HG03280 (cell line): Measurements from ENCODE around the gene RBBP8NL.
"Not testable (repeated sequence)": the region's sequence is repeated elsewhere in the genome, so short reads cannot be mapped to it uniquely, and the experiment has no call there.

Source experiments
- ATAC-seq: cut with Tn5 transposase; IDR thresholded peaks from one replicate; pipeline ENCODE4 v1.9.1; 2021; ENCODE audit warnings: mild to moderate bottlenecking, moderate library complexity; ENCODE audit not compliant: unreplicated experiment

The RBBP8NL gene

DNA sequence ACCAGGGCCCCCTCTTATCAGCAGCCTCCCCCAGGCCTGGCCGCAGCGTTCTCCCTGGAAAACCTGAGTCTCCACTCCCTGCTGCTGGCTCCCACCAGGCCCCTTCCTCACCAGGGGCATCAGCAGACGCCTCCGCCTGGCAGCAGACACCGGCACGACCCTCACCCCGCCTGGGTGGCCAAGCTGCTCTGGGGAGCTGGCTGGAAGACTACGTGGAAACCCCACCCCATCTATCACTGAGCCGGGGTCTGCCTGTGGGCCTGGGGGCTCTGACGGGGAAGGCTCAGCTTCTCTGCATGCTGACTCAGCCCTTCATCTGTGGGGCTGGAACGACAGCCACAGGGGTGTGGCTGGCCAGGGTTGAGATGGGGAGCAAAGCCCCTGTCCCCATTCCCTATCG is 19.1 kb upstream of the RBBP8NL start:
- ATAC-seq = no peak

DNA sequence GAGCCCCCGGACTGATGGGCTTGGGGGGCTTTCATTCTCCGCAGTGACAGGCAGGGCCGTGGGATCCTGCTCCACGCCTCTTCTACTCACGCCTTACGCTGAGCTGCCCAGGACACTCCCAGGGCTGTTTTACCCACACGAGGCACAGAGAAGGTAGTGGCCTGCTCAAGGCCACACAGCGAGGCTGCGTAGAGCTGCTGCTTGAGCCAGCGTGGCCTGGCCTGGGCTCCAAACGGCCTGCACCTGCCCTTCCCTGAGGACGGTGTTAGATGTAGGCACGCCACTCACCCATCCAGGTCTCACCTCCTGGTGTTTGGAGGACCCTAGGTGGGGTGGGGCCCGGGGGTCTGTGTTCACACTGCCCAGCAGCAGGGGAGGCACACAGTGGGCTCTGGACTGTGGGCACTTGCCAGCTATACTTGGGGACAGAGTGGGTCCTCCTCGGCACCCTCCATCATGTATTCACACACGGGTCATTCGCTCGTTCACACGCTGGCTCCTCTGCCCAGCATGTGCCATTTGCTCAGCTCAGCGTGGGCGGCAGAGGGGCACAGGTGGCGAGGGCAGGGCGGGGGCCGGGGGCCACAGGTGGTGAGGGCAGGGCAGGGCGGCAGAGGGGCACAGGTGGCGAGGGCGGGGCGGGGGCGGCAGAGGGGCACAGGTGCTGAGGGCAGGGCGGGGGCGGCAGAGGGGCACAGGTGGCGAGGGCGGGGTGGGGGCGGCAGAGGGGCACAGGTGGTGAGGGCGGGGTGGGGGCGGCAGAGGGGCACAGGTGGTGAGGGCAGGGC is 18.4 kb upstream of the RBBP8NL start:
- ATAC-seq = no peak

DNA sequence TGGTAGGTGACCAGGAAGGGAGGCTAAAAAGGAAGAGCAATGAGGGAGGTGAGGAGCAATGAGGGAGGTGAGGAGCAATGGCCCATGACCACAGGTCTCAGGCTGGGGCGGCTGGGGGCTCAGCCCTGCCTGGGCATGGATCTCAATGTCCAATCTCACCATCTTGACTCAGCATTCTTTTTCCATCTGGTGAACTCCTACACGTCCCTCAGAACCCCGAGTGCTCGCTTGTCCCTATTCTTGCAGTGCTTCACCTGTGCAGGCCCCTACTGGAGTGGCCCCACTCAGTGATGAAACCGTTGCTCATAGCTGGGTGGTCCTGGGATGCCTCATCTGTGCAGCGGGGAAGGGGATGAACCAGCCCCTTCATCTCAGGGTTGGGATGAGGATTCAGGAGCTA is 16.9 kb upstream of the RBBP8NL start:
- ATAC-seq = no peak

DNA sequence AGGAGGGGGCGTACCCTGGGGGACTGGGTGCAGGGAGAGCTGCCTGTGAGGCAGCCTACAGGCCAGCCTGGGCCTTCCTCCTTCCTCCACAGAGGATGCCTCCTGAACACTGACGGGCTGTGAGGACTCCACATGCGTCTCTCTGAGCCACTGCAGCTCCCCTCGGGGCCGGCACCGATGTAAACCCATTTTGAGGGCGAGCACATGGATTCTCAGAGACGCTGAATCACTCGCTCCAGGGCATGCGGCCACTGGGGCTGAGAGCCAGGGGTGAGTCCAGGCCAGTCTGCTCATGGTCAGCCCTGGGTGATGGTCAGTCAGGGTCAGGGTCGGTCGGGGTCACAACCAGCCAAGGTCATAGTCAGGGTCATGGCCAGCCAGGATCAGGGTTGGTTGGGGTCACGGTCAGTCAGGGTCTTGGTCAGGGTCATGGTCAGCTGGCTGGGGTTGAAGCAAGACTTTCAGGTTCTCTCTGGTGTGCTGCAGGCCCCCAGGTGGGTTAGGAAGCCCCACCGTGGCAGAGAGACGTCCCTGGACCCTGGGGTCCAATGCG is 14.7 kb upstream of the RBBP8NL start:
- no peak for ATAC-seq

DNA sequence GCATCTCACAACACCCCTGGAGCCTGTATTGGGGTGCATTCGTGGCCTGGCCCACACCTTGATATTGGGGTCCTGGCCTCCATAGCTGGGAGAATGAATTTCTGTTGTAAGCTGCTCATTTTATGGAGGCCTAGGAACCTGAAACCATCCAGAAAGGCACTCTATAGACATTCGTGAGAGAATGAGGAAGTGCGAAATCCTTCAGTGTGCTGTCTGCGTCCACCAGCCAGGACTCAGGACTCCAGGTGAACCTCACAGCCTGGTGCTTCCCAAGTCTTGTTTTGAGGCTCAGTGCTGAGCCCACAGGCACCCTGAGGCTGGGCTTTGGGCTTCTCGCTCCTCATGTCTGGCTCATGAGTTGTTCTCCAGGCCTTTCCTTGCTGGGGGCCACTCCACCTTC is 11.9 kb upstream of the RBBP8NL start:
- no peak for ATAC-seq

DNA sequence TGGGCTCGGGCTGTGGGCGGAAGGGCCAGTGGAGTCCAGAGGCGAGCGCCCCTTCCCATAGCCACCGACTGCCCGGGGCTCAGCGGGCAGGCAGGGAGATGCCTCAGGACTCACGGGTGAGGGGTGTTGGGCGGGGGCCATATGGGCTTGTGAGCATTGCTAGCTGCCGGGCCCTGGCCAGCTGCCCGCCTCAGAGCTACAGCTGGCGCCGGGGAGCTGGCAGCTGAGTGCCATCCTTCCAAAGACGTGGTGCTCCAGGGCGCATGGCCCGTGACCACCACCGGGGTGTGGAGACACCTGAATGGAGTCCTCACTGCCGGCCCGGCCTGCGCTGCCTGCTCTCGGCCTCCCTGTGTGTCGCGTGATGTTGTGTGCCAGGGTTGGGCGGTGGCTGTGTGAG is 10.6 kb upstream of the RBBP8NL start:
- no peak for ATAC-seq

DNA sequence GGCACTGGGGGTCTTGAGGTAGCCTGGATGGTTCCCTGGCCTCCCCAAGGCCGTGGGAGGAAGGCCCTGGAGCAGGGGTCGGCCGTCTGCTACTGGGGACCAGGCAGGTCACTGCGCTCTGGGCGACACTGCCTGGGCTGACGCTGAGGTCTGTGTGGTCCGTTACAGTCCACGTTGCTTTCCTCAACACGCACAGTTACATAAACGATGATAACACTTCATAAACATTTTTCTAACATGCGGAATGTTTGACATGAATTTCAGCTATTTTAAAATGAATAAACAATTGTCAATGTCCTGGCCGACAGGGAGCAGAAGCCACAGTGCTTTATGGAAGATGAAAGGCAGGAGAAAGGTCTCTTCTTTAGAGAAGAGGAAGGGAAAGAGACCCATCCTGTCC is 10.2 kb upstream of the RBBP8NL start:
- ATAC-seq = no peak

DNA sequence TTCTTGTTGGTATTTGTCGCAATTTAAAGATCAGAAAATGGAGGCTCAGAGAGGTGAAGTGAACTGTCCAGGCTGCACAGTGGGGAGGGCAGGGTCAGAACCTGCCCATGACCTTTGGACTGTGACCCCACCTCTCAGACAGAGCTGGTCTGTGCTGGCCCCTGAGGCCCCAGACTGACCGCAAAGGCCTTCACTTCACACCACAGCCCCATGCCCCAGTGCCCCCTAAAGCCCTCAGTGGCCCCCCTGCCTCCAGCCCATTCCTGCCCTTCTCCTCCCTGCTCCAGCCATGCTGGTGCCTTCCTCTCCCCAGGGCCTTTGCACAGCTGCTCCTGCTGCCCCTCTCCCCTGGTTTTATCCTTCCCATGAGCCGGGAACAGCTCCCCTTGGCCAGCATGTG is 9.4 kb upstream of the RBBP8NL start:
- ATAC-seq = no peak

DNA sequence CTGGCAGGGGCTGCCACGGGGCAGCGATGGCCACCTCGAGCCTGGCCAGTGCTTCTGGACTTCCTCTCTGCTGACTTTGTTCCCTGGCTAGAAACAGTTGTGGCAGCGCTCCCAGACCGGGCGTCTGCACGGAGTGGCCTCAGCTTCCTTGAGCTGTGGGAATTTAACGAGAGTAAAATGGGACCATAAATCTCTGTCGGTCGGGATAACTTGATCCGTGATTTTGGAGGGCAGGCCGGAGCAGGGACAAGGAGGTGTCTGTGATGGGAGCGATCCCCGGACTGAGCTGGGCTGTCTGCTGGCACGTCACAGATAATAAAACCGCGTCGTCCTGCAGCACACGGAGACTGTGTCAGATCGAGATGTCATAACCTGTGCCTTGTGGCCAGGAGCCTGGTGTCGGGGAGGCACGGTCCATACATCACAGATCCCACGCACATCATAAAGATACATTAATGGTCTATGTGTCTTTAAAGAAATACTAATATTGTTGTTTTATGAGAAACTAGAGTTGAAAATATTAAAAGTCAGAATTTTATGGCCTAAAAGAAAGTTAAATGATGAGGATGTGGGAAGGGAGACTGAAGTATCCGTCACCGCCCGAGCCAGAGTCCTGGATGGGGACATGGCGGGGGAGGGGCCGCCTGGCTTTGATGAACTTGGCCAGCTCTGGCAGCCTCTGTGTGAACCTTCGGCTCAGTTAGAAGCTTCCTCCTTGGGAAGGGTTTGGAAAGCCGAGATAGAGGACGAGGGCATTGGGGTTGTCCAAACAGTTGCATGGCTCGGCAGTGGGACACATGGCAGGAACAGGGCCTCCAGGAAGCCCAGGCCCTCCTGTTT is 6.5 kb upstream of the RBBP8NL start:
- ATAC-seq = no peak

DNA sequence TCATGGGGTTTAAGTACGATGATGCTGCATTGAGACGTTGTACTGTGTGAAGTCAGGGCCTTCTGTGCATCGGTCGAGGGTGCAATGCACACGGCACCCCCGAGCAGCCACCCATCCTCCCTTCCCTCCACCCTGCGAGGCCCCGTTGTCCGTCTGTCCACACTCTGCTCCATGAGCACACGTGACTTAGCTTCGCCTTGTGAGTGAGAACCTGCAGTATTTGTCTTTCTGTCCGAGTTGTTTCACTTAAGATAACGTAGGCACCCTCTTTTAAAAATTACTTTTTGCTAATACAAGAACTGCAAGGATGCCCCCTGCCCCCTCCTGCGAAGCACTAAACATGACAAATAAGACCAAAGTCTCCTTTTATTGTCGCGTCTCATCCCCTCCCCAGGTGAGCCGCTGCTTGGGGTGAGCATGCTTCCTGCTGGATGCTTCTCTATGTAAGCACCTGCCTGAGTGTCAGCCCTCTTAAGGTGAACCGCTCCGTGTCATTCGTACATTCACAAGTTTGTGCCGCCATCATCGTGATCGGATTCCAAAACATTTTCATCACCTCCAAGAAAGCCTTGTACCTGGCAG is 3.6 kb upstream of the RBBP8NL start:
- no peak for ATAC-seq

DNA sequence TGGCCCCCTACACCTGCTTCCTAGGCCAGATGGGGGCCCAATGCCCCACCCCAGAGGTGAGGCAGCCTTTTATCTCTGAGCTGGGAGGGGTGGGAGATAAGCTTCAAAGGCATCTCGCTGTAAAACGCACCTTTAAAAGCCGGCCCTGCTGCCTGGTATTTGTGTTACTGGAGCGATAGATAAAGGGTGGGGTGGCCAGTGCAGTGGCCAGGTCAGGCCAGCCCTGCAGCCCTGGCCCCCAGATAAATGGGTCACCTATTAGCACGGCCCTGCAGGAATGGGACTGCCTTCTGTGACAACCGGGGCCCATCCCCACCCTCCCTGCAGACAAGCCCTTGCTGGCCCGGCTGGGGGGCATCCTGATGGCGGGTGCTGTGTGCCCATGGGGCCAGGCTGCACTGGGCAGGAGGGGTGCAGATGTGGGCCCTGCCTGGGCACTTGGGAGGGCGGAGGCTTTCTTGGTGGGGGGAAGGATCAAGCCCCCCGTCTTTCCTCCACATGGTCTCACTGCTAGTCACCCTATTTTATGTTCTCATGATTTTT is 3.0 kb upstream of the RBBP8NL start:
- no peak for ATAC-seq

DNA sequence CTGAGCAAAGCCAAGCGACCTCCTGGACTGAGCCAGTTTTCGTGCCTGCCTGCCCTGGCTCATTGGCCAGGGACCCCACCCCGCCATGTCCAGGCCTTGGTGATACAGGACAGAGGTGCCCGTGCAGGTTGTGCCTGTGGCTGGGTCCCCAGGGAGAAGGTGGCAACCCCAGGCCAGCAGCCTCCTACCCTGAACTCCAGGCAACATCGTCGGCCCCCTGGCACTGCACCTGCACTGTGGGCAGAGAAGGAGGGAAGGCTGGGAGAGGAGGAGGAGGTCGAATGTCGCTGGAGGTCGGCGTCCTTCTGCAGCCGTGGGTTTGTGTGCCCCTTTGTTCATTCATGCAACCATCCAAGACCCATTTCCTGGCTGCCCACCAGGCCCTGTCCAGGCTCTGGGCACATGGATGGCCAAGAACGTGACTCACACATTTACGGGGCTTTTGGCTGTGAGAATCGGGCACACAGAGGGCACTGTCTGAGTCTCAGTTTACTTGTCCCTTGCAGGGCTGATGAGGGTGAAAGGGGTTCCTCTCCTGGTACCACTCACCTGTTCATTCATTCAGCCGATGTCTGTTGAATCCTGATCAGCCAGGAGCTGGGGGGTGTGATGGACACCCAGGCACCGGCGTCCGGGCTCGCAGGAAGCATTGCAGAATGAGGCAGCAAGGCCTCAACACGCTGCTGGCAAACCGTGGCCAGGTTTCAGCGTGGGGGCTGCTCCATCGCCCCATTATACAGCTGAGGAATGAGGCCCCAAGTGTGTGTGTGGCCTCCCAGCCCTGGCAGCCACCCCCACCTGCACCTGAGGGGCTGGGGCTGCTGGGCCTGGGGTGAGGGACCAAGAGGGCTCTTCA is 2.3 kb upstream of the RBBP8NL start:
- no peak for ATAC-seq

DNA sequence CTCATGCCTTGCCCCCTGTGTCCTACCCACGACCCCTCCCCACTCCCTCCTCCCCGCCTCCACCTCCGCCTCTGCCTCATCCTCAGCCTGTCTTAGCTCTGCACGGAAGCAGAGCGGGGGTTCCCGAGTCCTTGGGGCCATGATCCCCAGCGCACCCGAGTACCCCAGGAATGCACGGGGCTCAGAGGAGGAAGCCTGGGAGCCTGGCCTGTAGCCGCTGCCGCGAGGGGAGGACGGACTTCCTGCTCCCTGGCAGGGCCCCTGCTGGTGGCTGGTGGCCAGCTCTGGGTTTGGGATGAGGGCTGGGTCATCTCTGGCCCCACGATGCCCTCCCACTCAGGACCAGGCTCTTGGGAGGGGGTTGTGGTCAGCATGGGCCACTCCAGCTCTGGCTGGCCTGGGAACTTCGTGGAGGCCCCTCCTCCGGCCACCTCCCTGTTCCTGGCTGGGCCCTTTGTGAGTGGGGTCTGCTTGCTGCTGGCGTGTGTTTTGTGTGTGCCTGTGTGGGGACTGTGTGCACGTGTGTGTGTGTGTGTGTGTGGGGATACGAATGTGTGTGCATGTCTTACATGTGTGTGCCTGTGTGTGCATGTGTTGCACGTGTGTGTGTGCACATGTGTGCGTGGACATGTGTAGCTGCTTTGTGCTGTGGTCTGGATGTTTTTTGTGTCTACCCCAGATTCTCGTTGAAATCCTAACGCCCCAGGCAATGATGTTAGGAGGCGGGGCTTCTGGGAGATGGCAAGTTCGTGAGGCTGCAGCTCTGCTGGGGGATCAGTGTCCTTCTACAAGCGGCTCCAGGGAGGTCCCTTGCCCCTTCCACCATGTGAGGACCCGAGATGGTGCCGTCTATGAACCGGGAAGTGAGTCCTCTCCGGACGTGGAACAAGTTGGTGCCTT is 1.3 kb upstream of the RBBP8NL start:
- no peak for ATAC-seq

DNA sequence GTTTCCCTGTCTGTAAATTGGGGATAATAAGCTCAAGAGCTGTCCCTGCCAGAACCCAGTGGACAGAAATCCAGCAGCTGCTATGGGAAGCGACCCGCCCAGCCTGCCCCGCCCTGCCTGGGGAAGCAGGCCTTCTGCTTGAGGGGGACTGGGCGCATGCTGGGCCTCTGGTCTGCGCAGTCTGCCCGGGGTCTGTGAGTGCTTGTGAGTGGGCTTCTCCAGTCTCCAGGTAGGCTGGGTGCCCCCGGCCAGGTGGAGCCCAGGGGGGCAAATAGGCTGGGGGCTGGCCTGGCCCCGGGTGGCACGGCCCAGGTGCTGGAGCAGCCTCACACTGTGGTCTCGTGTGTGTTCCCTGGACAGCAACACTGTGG is 648 bp upstream of the RBBP8NL start:
- no peak for ATAC-seq

DNA sequence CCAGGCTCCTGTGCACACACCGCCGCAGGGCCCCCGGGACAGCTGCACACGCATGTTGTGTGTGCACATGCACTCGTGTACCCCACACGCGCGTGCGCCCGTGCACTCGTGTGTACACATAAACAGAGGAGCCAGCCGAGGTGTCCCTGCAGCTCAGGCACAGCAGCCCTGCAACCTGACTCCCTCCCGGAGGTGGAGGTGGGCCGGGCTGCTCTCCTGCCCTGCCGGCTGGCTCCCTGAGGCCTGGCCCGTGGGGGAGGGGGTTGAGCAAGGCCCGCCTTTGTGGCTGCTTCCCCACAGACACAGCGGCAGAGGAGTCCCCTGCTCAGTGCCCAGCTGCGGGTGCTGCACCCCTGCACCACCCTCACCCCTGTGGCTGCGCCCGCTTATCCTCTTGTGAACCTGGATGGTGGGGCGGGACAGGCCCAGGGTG is 624 bp downstream of the RBBP8NL start:
- no peak for ATAC-seq

DNA sequence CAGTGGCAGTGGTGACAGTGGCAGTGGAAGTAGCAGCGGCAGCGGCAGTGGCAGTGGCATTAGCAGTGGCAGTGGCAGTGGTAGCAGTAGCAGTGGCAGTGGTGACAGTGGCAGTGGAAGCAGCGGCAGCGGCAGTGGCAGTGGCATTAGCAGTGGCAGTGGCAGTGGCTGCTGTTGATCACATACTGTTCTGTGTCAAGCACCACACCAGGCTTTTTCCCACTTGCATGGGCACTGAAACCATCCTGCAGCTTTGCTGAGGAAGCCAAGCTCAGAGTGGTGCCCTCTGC is 1.3 kb downstream of the RBBP8NL start:
- ATAC-seq = not testable (repeated sequence)

DNA sequence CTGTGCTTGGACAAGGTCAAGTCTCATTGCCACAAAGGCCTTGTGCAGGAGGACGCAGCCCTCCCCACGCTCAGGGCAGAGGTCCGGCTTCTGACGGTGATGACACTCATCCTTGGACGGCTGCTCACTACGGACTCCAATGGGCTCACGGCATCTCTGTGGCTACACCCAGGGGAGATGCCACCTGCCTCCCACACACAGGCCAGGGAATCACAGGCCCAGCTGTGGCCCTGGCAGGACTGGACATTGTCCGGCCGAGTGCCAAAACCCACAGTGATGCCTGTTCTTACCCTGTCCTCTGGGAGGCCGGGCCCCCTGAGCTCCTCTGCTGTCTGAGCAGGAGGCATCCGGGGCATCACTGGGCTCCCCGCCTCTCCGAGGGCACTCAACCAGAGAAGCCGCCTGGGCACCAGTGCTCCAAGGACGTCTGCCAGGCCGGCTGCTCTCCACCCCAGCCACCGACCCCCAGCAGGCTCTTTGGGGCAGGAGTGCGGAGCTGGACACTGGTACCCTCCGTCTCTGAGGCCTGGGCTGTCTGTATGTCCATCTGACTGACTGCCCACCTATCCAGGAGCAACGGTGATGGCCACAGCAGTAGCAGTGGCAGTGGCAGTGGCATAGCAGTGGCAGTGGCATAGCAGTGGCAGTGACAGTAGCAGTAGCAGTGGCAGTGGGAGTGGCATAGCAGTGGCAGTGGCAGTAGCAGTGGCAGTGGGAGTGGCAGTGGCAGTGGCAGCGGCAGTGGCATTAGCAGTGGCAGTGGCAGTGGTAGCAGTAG is 1.9 kb downstream of the RBBP8NL start:
- ATAC-seq = no peak

DNA sequence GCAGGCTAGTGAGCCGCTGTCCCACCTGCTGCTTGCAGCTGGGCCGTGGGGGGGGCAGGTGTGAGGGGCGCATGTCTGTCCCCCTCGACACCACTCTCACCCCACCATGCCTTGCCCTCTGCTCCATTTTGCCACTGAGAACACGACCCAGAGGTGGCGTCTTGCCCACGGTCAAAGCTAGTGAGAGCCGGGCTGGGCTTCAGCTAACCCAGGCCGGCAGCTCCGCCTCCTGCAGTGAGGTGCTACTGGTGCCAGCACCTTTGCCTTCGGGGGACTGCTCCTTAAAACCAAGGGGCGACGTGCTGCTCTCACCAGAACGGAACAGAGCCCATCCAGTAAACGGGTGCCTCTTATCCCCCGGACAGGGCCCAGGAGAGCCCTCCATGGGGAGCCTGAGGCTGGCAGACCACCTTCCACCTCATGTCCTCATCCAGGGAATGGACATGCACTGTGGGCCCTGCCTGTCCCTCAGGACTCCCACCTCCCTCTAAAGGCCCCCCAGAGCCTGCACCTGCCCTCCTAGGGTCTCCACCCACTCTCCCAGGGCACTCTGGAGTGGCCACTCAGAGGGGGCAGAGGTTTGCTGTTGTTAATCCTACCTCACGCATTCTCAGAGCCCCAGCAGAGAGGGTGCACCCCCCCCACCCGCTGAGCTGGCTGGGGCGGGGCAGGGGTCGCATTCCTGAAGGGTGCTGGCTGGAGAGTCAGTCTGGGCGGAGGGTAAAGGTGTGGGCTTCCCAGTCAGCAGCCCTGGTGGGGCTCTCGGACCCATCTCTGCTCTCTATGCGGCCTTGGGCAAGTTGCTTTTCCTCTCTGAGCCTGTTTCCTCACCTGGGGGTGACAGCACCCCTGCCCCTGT is 2.9 kb downstream of the RBBP8NL start:
- ATAC-seq = no peak
